Dermis blood vessel endothelial cell (primary cell): ENCODE measurements around the gene NFIX. TPM values are rescaled to one million over a fixed set of nuclear protein-coding genes. Genes with fewer than 3 reads are reported as not detected.
A peak's percentile ranks its signal among the peaks of the same experiment; 100 is the strongest.

Source experiments
- DNase-seq: peaks from one replicate; pipeline ENCODE4 v3.0.0; 2010
- total RNA-seq: library from RNA; depleted of rRNA; stranded (reverse); fragments of >200 nt; gene quantifications from 2 replicates; pipeline ENCODE4 v1.2.3, GENCODE V29; 2014

The NFIX gene
- total RNA-seq, 1 donor from 2014 or later: 12.6 TPM

DNA sequence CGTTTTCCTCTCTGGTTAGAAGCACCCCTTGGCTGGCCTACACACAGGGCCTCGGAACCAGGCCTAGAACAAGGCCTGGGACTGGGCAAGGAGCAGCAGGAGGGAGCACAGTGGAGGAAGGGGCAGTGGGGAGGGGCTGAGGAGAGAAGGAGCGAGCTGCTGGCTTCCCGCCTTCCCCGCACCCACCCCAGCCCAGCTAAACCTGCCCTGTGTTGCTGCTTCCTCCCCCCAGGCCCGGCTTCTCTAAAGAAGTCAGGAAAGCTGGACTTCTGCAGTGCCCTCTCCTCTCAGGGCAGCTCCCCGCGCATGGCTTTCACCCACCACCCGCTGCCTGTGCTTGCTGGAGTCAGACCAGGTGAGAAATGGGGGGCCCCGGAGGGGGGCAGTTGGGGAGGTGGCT is 83.1 kb downstream of the NFIX start:
- DNase-seq: no peak

DNA sequence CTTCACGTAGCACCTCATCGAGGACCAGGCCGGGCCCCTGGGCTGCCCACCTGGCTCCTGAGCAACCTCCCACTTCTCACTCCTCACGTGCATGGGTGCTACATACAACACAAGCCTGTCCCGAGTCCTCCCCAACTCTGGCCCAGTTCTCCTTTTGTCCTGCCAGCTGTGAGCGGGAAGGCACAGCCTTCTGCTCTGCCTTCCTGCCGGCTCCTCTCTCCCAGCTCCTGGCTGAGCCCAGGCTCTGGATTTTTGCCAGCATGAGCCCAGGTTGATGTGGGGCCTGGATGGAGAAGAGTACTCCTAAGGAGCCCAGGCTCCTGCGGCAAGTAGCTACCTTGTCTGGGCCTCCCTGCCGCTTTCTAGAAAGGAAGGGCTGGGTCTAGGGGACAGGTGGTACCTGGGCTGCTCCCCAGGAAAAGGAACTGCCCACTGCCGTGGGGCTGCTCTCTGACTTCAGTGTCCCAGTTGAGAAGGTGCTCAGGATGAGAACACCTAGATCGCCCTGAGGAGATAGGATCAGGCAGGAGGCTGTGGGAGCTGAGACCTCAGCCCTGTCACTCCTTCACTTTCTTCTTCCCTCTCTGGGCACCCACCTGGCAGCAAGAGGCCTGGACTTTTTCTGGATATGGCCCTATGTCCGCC is 83.7 kb downstream of the NFIX start:
- no peak for DNase-seq

GRCh38 chr19:13079542-13079986 is 84.3 kb downstream of the NFIX start:
- DNase-seq: no peak

- peak; percentile 63 for DNase-seq
These were observed 87.1 kb downstream of the NFIX start for GRCh38 chr19:13082192-13083007.

DNA sequence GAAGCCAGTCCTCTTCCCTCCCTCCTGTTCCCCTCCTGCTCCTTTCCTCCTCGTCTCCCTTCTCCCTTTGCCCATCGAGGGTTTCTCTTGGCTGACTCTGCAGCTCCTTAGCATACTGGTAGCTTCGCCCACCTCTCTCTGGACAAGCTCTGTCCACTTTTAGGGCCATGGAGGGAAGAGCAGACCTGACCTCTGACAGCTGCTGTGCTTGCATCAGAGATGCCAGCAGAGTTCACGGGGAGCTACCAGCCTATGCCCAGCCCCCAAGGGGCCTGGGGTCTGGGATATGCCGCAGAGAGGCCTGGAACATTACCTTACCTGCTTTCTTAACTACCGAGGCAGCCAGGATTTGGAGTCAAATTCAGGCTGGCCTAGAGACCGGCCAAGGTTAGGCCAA is 87.7 kb downstream of the NFIX start:
- no peak for DNase-seq

DNA sequence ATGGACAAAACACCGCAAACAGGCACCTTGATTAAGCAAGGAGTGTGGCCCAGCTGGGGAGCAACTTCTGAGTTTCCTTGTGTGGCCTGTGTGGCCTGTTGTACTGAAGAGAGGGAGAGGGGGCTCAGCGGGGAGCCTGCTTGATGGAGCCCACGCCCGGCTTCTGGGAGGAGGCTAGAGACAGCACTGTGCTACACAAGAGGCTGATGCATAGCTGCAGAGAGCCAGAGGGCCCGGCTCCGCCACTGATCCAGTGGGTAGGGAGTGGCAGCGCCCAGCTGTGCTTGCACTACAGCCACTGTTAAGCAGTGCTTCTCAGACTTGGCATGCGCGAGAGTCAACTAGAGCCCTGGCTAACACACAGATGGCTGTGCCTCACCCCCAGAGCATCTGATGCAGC is 88.4 kb downstream of the NFIX start:
- DNase-seq: no peak

DNA sequence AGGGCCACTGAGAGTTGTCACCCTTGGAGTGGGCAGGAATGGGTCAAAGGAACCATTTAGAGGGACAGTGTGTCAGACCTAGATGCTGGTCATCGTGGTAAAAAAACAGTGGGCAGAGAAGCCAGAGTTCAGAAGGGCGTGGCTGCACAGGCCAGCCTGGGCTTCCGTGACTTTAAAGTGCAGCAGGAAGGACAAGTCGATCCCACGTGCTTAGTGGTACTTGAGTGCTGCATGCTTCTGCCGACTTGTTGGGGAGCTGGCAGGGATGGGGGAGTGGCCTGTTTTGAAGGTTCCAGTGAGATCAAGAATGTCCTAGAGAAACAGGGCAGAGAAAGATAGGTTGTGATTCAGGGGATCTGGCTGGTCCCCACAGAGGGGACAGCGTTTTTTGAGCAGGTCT is 90.4 kb downstream of the NFIX start:
- DNase-seq: no peak

DNA sequence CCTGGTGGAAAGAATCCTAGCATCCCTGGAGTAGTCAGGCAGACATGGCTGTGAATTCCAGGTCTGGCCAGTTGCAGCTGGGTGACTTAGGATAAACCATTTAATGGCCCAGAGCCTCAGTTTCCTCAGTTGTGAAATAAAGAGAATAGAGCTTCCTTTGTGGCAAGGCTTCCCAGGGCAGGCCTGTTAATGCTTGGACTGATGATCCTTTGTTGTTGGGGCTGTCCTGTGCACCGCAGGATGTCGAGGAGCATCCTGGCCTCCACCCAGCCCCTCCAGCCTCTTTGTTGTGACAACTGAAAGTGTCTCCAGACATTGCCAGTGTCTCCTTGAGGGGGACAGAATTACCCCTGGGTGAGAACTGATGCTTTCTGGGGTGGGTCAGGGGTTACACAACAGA is 91.1 kb downstream of the NFIX start:
- DNase-seq: no peak

DNA sequence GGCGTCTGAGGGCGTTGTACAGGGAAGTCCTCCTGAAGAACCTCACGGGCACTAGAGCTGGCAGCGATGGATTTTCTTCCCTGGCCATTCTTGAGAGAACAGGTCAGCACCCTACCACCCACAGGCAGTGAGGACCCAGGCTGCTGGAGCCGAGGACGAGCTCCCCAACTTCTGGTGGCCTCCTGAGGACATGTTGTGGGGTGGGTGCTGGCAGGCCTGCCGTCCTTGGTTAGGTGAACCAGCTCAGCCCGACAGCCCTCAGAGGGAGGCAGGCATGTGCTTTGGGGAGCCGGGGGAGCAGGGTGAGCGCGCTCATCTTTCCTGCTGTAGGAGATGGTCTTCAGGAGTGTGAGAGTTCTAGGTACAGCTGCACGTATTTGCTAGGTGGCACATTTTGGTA is 92.0 kb downstream of the NFIX start:
- DNase-seq: no peak

DNA sequence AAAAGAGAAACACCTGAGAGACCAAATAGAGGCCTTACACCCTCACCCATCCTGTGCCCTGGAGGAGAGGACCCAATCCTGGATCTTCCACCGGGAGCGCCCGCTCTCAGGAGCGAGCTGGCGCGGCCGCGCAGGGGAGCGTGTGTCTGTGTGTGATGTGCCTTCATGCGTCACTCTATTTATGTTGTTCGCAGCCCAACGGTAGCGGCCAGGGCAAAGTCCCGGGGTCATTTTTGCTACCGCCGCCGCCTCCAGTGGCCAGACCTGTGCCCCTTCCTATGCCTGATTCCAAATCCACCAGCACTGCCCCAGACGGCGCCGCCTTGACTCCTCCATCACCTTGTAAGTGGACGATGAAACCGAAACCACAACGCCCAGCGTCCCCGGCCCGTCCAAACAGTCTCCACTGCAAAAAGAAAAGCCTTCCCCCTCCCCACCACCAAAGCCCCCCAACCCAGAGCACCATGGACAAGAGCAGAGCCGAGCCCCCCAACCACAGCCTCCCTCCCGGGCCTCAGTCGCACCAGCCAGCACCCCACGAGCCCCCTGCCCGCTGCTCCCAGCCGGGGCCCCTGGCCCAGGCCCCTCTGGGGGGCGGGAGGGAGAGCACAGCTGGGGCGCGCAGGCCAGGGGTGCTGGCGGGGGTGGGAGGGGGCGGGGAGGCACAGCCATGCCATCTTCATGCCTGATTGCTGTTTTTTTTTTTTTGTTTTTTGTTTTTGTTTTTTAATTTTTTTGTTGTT is 92.7 kb downstream of the NFIX start:
- no peak for DNase-seq

DNA sequence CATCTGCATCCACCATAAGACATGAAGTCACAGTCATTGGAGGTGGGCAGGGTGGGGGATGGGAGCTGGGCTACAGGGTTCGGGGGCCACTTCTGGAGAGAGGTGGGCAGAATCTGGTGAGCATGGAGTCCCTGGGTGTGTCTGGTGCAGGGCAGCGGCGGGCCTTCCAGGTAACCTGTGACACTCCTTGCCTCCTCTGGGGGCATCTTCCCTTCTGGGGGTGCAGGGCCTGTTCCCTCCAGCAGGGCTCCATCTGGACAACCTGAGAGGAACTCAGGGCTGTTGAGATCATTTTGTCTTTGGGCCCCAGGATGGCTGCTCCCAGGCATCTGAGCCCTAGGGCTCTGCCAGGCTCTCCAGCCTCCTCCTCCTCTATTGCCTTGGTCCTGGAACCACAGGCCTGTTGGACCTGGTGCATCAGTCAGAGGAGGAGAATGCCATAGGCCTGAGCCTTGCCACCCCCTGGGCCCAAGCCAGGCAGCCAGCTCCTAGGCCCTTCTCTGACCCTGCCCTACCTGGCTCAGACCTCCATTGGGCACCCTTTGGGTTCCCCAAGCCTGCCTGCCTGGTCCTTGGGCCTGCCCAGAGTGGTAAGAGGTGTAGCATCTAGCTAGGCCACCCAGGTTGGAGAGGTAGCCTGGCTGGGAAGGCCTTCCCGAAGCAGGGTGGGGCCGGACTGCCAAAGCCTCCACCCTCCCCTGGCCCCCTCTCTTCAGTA is 94.0 kb downstream of the NFIX start:
- peak; percentile 23 for DNase-seq

DNA sequence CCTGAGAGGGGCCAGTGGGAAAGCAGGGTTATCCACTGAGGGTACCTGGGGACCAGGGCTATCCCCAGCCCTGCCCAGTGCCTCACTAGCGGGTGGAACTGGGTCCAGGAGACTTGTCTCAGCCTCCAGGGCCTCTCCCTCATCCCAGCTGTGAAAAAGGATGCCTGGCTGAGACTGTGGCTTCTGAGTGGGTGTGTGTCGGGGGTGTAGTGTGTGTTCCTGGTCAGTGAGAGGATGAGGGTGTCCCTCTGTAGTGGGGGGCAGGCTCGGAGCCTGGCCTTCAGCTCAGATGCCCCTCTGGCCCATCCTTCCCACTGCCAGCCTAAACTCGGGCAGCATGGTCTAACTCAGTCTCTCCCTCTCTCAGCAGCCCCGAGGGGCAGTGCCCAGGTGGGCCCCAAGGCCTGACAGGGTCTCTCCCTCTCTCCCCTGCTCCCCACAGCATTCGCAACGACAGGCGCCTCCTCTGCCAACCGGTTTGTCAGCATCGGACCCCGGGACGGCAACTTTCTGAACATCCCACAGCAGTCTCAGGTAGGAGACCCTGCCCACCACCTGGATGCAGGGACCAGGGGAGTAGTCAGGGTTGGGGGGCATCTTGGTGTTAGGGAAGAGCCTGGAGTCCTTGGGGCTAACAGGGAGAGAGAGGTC is 94.7 kb downstream of the NFIX start:
- no peak for DNase-seq

DNA sequence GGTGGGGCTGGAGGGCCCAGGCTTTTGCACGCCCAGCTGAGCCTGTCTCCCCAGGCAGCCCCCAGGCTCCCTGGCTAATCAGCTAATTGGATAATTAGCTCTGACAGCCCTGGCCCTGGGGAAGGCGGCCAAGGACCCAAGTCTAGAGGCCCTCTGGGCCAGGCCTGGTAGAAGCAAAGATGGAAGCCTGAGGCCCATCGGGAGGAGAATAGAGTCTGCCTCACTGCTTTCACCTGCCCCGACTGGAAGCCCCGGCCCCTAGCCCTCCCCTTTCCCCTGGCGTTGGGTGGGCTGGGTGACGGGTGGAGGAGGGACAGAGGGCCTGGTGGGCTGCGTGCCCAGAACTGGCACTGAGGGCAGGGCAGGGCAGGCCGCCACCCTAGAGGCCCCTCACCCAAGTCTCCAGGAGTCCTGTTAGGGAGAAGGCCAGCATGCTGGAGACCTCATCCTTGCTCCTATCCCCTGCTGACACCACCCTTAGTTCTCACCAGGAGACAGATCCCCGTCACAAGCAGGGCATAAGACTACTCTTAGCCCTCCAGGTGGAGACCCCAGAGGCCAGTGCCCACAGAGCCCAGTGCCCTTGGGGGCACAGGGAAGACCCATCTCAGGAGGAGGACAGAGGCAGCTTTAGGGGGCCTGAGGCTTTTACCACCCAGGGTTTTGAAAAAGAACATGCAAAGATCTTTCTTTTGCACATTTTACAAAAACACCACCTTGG is 95.4 kb downstream of the NFIX start:
- DNase-seq: no peak

DNA sequence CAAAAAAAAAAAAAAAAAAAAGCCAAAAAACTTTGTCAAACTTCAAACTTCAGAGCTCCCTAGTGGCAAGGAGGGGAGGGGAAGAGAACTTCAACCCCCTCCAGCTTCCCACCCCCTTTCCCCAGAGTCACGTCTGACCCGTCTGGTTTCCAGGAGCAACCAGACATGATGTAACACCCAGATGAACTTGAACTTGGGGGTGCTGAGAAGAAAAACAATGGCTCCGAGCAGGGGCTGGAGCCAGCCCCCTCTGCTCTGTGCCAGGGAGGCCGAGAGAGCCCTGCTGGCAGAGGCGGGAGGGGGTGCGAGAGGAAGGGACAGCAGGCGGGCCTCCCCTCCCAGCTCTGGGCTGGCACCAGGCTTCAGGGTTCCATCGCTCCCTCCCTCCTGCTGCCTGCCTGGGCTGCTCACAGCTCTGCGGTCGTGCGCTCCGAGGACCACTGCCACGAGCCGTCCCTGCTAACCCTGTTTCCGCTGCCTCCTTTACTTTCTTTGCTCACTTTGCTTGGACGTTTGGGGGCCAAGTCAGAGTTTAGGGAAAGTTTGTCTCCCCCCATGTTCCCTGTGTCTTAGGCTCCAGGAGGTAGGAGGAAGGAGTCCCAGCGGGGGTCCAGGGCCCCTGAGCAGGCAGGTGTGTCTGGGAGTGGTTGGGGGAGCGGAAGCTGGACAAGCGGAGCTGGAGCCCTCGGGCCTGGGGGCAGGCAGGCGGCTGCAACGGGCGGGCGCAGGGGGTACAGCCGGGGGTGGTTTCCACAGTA is 96.3 kb downstream of the NFIX start:
- DNase-seq: peak; percentile 47

GRCh38 chr19:13092158-13092543 is 96.9 kb downstream of the NFIX start:
- no peak for DNase-seq

DNA sequence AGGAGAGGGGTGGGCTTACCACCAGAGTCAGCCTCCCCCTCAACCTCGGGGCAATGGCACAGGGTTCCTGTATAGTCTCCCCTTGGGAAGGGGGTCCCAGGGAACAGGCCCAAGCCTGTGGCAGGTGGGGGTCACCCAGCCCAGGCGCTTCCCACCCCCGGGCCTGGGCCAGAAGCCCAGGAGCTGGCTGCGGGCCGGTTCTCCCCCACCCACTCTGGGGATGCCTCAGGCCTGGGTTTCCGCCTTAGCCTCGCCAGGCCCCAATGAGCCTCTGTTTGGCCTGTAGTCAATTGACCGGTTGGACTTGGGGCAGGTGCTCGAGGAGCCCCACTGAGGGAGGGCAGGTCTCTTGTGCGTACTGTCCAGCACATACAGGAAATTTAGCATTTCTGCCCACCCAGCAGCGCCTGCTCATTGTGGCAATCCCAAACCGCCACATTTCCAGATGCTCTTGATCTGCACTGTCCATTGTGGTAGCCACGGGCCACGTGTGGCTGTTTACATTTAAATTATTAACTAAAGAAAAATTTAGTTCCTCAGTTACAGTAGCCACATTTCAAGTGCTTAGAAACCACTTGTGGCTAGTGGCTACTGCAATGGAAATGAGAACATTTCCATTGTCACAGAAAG is 97.4 kb downstream of the NFIX start:
- DNase-seq: no peak

DNA sequence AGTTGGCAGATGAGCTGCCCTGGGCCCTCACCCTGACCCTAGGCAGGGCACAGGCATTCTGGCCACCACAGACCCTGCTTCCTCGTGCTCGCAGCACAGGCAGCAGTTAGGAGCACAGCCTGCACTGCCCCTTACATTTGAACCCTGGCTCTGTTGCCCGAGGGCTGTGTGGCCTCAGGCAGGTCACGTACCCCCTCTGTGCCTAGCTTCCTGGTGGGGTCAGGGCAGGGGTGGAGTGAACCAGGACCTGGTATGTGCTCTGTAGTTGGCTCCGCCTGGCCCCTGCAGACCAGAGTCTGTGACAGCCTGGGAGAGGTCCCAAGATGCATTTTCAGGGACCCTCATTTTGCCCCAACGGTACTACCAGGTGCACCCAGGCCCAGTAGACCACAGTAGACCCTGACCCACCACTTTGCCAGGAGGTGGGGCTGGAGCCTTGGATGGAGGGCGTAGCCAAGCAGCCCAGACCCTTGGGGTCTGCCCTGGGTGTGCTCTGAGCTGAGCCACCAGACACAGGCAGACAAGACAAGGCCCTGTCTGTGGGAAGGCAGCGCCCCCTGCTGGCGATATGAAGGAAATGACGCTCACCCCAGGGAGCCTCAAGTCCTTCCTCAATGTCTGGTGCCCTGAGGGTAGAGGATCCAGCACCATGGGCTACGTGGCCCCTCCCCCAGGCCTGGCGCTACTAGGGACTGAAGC is 98.3 kb downstream of the NFIX start:
- DNase-seq: peak; percentile 91

GRCh38 chr19:13094106-13094504 is 98.8 kb downstream of the NFIX start:
- DNase-seq: no peak

DNA sequence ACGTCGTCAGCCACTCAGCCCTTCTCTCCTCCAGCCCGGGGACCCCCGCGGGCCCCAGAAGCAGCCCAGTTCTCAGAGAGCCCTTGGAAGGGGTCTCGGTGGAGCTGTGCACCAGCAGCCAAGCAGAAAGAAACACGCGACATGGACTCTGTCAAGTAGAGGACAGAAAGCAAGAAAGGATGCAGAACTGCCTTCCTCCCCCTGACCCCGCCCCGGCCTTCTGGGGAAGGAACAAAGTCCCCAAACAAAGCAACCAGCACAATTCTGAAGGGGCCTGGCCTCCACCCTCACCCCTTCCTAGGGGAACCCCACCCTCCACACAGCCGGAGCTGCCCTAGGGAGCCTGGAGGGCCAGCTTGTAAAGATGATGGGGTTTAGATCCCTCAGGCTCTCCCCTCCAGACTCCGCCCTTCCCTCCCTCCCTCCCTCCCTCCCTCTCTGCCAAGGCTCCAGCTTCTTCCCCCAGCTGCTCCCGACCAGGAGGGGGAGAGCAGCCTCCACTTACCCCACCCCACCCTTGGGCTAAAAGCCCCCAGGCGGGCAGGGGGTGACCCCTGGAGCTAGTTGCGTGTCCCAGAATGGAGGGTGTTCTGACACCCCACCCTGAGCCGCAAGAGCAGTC is 99.6 kb downstream of the NFIX start:
- no peak for DNase-seq
